ENCODE measurements around the gene SPG21.

- no peak for TF ChIP-seq POLR2AphosphoS5 (IDR thresholded peaks at IDR 0.05)
- TF ChIP-seq CTCF (IDR thresholded peaks at IDR 0.05 in 8 of 11, conservative IDR thresholded peaks at IDR 0.05 in 3 of 11) = no peak
- no peak for TF ChIP-seq POLR2A (IDR thresholded peaks at IDR 0.05)
Observed at GRCh38 chr15:64969401-64969800, 20.3 kb downstream of the SPG21 start.
